RWPE2 (cell line): ENCODE data around the gene DUSP9.

Experiments used
- ATAC-seq: fragments of 200-7000 bp; cut with Tn5 transposase; 3 replicates; pipeline ENCODE4 v1.9.1; 2021; ENCODE audit warnings: low read depth
- DNase-seq: peaks from one replicate; pipeline ENCODE4 v3.0.0-alpha.2; 2020; ENCODE audit warnings: low spot score
- H3K27ac ChIP-seq: fragments of 450-650 bp; 2 replicates; pipeline ENCODE4 v1.5.1; 2017; ENCODE audit warnings: mild to moderate bottlenecking; ENCODE audit not compliant: poor library complexity, severe bottlenecking
- H3K27me3 ChIP-seq: fragments of 250-450 bp; sonication (Bioruptor Pico); 2 replicates; pipeline ENCODE4 v1.5.1; 2021; ENCODE audit warnings: mild to moderate bottlenecking, moderate library complexity; ENCODE audit not compliant: insufficient read depth, poor library complexity, severe bottlenecking
- H3K36me3 ChIP-seq: fragments of 250-450 bp; sonication (Bioruptor Pico); 2 replicates; pipeline ENCODE4 v1.5.1; 2020; ENCODE audit warnings: low read depth, mild to moderate bottlenecking, moderate library complexity
- H3K4me1 ChIP-seq: fragments of 250-450 bp; sonication (Bioruptor Pico); 2 replicates; pipeline ENCODE4 v1.5.1; 2021; ENCODE audit warnings: mild to moderate bottlenecking, moderate library complexity; ENCODE audit not compliant: insufficient read depth, poor library complexity, severe bottlenecking
- H3K4me3 ChIP-seq: fragments of 250-450 bp; sonication (Bioruptor Pico); 2 replicates; pipeline ENCODE4 v1.5.1; 2021; ENCODE audit warnings: mild to moderate bottlenecking, moderate library complexity; ENCODE audit not compliant: severe bottlenecking
- H3K9me3 ChIP-seq: fragments of 250-450 bp; sonication (Bioruptor Pico); 2 replicates; pipeline ENCODE4 v1.5.1; 2021; ENCODE audit warnings: mild to moderate bottlenecking, moderate library complexity; ENCODE audit not compliant: severe bottlenecking
- CTCF ChIP-seq: fragments of 450-650 bp; IDR thresholded peaks from one replicate; pipeline ENCODE4 v1.5.1; 2017; ENCODE audit warnings: mild to moderate bottlenecking, moderate library complexity; ENCODE audit not compliant: poor library complexity, severe bottlenecking

The DUSP9 gene

DNA sequence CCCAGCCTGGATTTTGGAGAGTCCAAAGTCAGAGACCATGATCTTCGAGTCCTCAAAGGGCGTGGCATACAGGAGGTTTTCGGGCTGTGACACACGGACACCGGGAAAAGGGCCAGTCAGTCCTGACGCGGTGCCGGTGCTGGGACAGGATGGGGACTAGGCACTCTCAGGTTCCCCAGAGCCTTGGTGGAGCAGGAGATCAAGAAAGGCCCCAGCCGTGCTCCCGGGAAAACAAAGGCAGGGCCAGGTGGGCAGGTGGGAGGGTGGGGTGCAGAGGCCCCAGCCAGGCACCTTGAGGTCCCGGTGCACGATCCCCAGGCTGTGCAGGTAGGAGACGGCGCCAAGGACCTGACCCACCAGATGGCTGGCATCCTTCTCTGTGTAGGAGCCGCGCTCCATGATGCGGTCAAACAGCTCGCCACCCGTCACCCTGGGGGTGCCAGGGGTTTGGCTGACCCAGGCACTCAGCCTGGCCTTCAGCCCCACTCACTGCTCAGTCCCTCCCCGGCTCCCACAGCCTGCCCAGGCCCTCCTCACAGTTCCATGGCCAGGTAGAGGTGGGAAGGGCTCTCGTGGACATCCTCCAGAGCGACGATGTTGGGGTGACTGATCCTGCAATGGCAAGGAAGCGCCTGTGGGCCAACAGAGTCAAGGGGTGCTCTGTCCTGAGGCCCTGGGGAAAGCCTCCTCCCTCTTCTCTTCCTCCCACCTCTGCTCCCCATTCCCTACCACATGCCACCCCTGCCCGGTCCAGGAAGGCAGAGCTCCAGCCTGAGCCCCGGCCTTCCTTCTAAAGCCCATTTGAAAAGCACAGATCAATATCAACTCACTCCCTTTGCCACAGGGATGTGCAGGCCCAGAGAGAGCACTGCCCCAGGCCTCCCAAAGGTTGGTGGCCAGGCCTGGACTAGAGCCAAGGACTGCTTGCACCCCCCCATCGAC is 24.9 kb downstream of the DUSP9 start:
- TF ChIP-seq CTCF = no peak
- Histone ChIP-seq H3K27me3 (no peaks in the 10 kb centered on the region), H3K4me3 (no peak overlapping the region), H3K36me3 (no peaks in the 10 kb centered on the region), H3K4me1 (peaks cover 9% of the 10 kb centered on the region), H3K9me3 (no peaks in the 10 kb centered on the region), H3K27ac (no peak overlapping the region)
- no peak for DNase-seq
- ATAC-seq = no peak

GRCh38 chrX:153672531-153673427 is 25.8 kb downstream of the DUSP9 start:
- no peak for TF ChIP-seq CTCF
- DNase-seq (no peak), ATAC-seq (no peak)
- no peaks in the 10 kb centered on the region for H3K36me3 ChIP-seq
- H3K9me3 ChIP-seq = no peaks in the 10 kb centered on the region
- H3K27me3 ChIP-seq = no peaks in the 10 kb centered on the region
- H3K27ac ChIP-seq = no peak overlapping the region
- H3K4me3 ChIP-seq = no peak overlapping the region
- peaks cover 9% of the 10 kb centered on the region for H3K4me1 ChIP-seq

- no peak for ATAC-seq
- no peaks in the 10 kb centered on the region for H3K36me3 ChIP-seq
- no peaks in the 10 kb centered on the region for H3K9me3 ChIP-seq
- H3K27ac ChIP-seq = no peak within 1 kb of the TSS
- no peaks in the 10 kb centered on the region for H3K27me3 ChIP-seq
- H3K4me3 ChIP-seq = no peak within 1 kb of the TSS
- no peak for DNase-seq
- no peak for TF ChIP-seq CTCF
- H3K4me1 ChIP-seq = peaks cover 9% of the 10 kb centered on the region
Observed at GRCh38 chrX:153673428-153674218, 26.6 kb downstream of the DUSP9 start, which contains the start of gene PNCK. PNCK (minus strand) TSS chrX:153673813; CDS start chrX:153673076, 737 bp downstream.

- DNase-seq = no peak
- Histone ChIP-seq H3K36me3 (no peaks in the 10 kb centered on the region), H3K9me3 (no peaks in the 10 kb centered on the region), H3K27me3 (no peaks in the 10 kb centered on the region), H3K4me1 (peaks cover 9% of the 10 kb centered on the region), H3K27ac (no peak overlapping the region), H3K4me3 (no peak overlapping the region)
- ATAC-seq = no peak
- no peak for TF ChIP-seq CTCF
Observed at GRCh38 chrX:153674219-153674851, 27.3 kb downstream of the DUSP9 start.
